AG20443 (cell line): ENCODE data around the gene ATP6V1B1.

Experiments
- DNase-seq: peaks from one replicate; pipeline ENCODE4 v3.0.0; 2012; ENCODE audit warnings: low spot score, mixed read lengths

Gene ATP6V1B1

DNA sequence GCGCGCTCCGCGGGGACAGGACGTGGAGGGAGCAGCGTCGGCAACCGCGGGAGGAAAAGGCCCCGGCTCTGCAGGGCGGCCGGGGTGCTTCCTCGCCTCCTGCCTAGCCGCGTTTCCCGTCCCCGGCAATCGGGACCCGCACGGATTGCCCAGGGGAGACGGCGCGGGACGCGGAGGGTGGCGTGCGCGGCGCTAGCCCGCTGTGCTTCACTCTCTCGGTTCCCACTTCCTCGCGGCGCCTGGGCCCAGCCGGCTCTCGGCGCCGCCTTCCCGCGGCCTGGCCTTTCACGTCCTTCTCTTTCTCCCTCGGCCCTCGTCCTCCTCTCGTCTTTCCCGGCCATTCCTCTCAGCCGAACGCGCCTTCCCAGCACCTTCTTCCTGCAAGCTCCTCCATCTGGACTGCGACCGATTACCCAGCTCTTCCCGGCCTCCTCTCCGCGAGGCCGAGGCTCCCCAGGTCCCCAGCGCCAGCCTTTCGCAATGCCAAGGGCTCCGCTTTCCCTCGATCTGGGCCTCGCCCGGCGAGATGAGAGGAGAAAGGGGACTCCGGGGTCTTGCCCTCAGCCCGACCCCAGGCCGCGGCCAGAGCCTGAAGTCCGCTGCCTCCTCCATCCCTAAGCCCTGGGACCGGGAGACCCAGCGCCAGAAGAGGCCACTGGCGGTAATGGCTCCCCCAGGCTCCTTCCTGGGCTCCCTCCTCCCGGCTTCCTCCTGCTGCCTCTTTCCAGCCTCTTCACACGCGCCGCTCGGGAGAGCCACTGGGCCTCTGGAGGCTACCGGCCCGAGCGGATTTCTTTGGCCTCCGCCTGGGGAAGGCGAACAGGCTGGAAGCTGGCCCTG is 34.3 kb upstream of the ATP6V1B1 start:
- DNase-seq = peak; percentile 50

DNA sequence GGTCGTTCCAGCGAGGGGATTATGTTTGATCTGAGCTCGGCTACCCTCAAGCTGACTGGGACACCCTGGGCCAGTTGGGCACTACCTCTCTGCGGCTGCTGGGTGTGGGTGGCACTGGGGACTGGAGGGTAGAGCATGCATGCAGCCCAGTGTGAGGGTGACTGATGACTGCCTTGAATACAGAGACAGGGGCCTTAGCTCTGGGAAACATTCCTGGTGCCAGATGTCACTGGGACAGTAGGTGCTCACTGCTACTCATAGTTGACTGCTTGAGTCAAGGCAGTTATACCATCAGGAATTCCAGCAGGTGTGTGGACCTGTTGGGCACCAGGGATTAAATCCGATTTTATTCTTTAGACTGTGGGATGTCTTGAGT is 33.6 kb upstream of the ATP6V1B1 start:
- no peak for DNase-seq

DNA sequence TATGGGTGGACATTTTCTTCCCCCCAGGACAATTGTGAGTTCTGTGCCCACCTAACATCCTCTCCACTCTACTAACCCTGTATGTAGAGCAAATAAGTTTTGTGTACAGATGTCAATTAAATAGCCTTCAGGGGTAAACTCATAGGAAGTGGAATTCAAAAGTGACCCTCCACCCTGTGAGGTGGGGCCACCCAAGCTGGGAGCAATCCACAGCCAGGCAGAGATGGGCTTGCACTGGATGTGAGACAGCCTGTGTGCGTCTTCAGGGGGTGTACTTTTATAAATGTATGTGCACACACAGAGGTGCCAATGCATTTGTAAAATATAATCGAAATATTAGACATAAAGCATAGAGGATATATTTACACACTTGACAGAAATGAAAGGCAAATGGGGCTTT is 33.1 kb upstream of the ATP6V1B1 start:
- no peak for DNase-seq

DNA sequence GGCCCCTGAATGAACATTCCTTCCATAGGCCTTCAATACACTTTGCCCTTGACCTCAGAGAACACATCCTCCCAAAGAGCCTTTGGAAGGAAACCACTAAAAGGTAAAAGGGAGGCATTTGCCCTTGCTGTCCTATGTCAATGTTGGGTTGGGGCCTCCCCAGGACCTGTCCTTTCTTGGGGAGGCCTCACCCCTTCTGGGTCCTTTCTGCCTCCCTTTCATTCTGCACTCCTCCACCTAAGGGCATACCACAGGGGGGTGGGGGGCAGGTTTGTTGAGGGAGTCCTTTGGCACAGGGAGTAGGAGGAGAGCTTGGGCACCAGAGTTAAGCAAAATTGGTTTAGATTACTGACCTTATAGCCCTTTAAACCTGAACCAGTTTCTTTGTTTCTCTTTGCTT is 32.5 kb upstream of the ATP6V1B1 start:
- no peak for DNase-seq

DNA sequence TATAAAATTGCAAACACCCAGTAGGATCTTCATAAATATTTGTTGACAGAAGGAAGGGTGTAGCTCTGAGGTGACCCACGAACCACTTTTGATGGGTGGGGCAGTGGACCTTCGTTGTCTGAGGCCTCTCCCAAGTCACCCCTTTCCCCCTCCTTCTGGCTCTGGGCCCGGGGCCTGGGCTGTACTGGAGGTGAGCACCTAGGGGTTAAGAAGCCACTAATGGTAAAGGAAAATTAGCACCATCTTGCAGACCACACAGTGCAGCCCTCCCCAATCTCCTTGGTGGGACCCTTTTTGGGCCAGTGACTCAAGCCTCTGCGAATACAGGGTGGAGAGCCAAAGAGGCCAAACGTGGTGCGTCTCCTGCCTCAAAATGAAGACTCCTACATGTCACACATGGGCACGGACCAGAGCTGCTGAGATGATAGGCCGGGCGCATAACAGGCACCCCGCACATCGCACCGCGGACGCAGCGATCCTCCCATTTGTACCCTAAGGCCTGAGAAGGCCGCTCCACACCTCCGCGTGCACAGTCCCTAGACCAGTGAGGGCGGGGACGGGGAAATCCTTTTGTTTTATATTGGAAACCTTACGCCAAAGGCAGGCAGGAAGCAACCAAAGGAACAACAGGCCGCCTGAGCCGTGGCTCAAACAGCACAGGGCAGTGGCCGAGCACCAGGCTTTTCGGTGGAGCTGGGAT is 31.9 kb upstream of the ATP6V1B1 start:
- no peak for DNase-seq

DNA sequence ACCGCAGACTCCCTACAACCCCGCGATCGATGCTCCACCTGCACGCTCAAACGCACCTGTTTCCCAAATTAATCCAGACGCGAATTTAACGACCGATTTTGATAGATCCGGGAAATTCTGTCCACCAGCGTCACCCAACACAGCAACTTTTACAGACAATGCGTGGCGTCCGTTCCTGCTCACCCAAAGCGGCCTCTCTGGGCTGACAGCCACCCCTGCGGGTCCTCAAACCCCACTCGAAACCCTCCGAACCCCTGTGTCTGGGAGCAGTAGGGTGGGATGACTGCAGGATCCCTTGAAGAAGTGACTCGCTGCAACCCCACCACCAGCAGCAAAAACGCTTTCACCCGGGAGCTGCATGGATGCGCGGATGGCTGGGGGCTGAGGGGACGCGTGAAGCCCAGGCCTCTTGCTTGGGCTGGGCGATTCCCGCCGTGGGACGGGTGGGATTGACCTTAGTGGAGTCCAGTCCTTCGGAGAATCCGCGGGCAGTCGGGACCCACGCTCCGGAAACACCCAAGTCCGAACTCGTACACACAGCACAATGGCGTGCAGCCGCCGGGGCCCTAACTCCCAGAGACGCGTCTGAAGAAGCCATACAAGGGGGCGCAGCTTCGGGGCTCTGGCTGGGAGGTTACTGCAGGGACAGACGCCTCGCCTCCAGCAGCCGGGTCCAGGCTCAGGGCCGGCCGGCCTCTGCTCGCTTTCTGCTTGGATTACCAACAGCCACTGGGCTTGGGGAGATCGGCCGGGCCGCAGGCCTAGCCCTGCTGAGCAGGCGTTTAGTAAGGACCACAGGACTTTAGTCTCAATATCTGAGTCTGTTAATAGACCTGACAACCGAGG is 31.1 kb upstream of the ATP6V1B1 start:
- no peak for DNase-seq

DNA sequence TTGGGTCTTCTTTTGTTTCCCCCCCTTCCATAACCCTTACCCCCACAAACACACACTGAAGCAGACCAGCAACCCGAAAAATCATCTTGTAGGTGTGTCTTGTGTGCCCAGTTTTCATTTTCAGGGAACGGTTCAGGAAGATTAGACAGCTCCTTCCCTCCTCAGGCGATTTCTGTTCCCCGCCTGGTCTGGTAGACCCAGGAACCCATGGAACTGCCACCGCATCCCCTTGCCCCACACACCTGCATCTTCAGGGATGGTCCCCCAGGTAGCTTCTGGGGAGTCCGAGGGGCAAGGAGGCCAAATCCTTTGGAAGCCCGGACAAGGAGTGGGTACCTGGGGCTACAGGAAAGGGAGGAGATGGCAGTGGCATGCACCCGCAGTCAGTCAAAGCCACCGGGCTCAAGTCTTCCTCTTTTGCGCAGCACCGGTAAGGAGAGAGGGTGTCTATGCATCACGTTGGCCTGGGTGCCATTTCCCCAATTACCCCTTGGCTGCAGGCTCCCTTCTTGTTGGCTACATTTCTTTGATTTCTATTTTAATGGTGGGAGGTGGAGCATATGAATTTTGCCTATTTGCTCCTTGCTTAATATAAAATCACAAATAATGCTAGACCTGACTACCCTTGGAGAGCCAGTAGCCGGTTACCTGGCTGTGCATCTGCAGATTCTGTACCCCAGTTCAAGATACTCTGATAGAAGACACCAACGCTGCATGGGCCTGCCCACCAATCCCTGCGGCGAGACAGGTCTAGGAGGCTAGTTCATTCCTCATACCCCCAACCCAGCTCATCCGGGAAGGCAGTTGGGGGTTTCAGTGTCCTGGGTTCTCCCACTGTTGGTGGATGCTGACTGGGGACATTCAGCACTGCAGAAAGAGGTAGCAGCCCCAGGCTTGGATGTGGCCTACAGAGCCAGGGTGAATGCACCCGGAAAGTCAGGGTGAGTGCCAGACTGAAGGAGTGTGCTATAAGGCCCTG is 30.0 kb upstream of the ATP6V1B1 start:
- DNase-seq = no peak

DNA sequence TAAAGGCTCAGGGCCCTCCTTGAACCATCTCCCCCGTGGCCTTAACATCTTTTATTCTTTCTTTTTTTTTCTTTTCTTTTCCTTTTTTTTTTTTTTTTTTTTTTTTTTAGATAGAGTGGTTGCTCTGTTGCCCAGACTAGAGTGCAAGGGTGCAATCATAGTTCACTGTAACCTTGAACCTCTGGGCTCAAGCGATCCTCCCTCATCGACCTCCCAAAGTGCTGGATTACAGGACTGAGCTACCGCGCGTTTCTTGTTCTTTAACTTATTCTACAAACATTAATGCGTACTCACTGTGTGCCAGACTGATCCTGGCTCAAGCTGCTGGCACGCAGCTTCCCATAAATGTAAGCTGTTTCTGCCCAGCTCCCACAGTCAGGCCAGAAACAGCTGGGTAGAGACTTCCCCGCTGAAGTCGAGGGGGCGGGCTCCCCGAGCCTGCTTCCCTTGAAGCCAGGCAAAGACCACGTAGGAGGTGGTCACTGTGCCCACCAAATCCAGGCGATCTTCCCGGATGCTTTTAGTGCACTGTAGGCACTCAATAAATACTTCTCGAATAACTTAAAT is 29.2 kb upstream of the ATP6V1B1 start:
- no peak for DNase-seq

DNA sequence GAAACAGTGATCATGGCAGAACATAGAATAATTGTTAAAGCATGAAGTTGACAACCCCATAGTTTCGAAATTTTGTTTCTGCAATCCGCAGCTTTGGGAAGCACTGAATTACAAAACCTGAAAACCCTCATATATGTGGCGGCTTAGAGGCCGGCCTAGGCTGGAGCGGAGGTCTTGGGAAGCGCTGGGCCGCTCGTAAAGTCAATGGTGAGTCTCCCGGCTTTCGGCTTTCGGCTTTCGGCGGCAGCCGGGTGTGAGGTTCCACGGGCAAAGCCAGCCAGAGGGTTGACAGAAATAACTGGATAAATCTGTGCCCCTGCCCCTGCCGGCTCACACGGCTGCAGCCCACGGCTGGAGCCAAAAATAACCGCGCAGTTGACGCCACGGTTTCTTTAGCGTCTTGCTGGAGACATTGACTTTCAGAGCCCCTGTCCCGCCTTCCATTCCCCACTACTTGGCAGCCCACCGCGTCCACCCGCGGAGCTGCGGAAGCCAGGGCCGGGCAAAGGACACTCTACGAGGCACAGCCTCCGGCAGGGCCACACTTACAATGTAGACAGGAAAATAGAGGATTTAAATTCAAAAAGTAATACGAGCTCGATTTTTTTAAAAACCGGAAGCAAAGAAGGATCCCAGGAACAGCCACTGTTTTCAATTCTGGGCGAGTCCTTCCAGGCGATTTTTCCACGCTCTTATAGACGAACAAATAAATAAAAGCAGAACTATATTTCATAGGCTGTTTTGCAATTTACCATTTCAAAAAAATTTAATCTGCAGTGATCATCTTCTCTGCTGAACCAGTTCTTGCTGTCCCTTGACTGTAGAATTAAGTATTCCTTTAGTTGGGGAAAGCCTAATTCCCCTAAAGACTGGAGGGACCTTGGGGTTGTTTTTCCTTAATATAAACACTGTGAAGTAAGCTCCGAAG is 28.3 kb upstream of the ATP6V1B1 start:
- DNase-seq = no peak

DNA sequence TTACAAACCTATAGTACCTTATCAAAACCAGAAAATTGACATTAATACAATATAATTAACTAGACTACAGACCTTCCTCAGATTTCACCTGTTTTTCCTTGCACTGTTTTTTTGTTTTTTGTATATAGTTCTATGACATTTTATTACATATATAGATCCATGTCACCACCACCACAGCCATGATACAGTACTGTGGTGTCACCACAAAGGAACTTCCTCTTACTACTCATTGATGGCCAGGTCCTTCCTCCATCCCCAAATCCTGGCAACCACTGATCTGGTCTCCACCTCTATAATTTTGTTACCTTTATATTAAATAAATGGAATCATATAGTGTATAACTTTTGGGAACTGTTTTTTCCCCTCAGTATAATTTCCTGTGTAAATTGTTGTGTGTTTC is 19.4 kb upstream of the ATP6V1B1 start:
- DNase-seq = no peak

DNA sequence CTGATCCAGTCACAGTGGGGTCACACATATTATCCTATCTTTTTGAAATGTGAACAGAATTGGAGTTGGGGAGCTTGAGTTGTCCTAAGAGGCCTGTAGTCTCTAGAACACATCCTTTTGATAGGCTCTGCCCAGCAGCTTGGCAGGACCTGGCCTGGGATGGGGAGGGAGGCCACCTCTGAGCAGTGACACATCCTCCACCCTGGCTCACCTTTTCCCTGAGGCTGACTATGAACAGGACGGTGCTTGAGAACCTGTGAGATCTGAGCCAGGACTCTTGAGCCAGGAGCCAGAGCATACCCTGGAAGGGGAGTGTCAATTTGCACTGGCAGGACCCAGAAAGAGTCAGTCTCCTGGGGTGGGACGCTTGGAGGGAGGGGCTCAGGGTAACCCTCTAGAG is 17.7 kb upstream of the ATP6V1B1 start:
- DNase-seq = no peak

DNA sequence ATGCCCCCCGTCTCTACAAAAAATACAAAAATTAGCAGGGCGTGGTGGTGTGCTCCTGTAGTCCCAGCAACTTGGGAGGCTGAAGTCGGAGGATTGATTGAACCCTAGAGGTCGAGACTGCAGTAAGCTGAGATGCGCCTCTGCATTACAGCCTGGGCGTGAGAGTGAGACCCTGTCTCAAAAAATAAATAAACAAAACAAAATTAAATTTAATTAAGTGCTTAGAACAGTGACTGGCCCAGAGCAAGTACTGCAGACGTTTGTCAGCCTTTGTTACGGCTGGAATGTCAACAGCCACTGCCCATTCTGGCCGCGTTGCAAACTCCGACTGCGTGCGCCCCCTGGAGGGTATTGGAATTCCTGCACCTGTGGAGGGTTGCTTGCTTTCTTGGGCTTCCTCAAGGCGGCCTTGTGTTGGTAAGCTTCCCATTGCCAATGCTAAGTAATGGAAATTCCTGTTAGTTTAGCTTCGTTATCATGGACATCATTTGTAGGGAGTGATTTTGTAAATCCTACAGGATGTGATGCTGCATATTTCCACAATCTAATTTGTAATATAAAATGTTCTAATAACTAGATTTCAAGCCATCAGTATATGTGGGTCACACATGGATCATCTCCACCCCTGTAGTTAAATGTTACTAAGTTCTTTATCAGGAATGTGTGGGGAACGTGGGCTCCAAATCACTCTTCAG is 15.9 kb upstream of the ATP6V1B1 start:
- peak; percentile 92 for DNase-seq

DNA sequence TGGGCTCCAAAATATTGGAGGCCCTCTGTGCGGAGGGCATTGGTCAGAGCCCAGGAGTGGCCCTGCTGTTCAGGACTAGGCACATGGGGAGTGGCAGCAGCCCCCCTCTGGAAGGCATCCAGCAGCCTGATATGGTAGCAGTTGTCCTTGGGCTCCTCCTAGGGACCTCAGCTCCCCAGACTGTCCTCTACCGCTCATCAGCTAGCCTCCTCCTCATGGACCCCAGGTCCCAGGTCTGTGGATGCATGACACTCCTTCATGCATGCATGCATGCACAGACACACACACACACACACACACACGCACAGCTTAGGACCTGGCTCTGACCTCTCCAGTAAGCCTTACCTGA is 15.4 kb upstream of the ATP6V1B1 start:
- no peak for DNase-seq

DNA sequence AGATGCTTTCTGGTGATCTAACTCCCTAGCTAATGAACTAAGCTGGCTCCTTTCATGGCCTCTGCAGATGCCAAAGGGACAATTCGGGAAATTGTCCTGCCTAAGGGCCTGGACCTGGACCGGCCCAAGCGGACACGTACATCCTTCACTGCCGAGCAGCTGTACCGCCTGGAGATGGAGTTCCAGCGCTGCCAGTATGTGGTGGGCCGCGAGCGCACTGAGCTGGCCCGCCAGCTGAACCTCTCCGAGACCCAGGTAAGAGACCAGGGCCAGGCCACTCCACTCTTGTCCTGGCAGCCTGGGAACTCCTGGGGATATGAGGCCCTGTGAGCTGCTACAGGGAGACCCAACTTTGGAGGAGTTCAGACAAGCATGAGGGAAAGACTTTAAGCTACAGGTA is 14.7 kb upstream of the ATP6V1B1 start:
- DNase-seq = no peak

DNA sequence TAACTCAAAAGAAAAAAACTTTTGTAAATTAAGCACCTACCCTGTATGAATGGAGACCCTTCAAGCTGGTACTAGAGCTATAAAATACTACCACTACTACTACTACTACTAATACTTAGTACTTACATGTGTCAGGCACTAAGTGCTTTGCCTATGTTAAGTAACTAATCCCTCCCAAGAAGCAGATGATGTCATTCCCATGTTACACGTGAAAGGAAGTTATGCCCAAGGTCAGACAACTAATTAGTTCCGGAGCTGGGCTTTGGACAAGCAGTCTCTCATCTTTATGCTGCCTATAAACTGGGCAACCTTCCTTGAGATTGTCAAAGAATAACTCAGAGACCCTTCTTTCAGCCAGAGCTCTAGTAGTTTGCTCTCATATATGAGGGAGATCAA is 13.9 kb upstream of the ATP6V1B1 start:
- no peak for DNase-seq

DNA sequence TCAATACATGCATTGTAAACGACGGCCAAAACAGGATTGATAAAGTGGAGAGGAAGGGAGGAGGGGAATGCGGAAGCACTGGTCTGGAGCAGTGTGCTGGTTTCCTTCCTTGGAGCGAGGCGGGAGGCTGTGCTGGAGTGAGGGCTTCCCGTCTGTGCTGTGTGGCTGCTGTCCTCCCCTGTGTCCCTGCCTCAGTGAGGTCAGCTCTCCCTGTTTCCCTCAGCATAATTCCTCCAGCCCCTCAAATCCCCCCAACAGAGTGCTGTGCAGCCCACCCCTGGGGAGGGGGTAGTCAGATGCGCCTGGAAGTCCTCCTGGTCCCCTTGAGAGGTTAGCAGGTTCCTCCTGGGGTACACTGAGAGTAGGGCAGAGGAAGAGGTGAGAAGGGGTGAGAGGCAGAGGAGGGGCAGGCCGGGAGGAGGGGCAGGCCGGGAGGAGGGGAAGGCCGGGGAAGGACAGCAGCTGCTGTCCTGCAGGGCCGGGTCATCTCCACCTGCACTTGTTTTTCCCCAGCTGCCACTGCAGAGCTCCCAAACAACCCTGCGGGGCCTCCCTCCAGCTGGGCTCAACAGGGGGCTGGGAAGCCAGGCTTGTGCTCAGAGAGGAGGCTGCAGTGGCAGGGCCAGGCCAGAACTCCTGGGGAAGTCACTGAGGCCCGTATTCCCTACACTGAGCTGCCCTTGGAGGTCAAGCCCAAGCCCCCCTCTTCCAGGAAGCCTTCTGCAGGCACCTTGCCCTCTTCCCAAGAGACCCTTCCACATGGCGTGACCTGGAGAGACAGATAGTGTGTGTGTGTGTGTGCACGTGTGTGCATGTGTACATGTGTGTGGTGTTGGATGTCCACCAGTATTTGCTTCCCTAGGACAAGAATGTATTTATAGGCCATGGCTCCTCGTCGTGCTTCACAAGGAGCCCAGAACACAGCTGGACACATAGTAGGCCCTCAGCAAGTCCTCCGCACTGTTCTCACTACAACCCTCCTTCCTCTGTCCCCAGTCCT is 13.2 kb upstream of the ATP6V1B1 start:
- no peak for DNase-seq

DNA sequence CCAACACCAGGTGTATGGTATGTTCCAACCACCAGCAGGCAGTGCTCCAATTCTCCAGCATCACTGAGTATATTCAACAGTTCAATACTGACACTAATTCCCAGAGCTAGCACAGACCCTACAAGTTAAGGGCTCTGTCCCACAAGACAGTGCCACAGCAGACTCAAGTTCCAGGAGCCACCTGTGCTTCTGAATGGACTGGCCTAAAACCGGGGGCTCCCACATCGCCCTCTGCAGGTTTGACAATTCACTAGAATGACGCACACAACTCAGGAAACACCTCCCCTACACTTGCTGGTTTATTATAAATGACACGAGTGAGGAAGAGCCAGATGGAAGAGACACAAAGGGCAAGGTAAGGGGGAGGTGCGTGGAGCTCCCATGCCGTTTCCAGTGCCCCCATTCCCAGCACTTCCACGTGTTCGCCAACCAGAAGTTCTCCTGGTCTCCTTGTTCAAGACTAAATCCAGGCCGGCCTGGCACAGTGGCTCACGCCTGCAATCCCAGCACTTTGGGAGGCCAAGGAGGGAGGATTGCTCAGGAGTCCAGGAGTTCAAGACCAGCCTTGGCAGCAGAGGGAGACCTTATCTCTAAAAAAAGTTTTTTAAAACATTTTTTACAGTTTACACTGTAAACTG is 12.2 kb upstream of the ATP6V1B1 start:
- no peak for DNase-seq

DNA sequence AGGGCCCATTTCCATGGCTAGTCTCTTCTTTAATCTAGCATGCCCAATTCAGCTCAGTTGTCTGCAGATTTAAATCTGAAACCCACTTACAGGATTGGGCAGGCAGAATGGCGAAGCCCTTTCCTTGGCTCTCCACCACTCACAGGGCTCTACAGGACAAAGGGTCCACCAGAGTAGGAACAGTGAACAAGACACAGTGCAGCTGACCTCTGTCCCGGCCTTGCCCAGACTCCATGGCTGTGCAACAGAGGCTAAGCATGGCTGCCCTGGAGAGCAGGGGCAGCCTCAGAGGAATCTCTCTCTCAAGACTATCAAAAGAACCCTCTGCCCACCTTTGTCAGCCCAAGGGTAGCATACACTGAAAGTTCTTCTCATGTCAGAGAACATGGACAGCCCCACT is 9.7 kb upstream of the ATP6V1B1 start:
- DNase-seq = no peak
